Measurements from ENCODE around the gene CALM3.
A peak's percentile ranks its signal among the peaks of the same experiment; 100 is the strongest.

The CALM3 gene

GRCh38 chr19:46600384-46601317, 479 bp upstream of the CALM3 start:
- peak; percentile 96 for DNase-seq

DNA sequence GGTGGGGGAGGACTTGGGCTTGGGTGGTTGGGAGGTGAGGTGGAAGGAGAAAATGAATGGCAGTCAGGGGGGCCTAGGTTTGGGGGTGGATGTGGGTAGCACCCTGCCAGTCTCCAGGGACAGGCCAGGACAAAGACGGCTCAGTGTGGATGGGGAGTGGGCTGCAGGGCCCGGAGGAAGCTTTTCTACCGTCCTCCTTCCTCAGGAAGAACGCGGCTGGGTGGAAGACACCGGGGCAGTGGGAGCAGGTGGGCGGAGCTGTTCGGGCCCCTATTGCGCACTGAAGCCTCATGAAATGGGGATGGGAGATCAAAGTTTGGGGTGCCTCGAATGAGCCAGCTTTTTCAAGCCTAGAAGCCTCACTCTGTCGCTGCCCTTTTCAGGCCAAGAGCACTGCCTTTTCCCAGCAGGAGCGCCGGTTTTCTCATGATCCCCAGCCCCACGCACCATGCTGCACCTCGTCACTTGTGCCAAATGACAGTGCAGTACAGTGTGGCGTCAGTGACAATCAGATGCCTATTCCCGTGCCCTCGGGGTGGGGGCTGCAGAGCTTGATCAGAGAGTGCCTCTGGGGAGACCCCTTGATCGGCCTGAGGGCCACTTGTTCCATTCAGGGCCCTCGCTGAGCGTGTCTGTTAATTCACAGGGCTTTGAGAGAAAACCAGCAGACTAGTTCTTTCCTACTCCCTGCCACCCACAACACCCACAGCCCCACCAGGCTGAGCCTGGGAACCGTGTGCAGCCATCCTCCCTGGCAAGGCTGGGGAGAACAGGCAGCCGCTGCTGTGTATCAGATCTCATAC, 1.5 kb downstream of the CALM3 start:
- DNase-seq, result peak; percentile 58

DNA sequence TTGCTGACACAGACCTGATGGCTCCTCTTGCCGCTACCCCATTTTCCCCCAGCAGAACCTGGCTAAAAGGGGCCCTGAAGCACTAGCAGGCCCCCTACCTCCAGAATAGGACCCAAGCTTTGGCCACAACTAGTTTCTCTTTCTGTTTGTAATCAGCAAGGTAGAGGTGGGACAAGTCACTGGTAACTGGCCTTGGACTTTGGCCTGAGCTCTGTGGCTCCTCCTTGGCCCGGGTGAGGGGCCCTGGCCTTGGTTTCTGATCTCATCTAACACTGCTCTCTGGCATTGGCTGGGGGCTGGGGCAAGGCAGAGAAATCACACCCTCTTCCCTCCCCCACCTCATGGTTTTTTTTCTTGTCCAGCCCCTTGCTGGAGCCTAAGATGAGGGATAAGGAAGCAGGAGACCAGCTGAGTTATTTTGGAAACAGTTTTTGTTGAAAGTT, 2.1 kb downstream of the CALM3 start:
- no peak for DNase-seq

GRCh38 chr19:46603752-46604231, 2.7 kb downstream of the CALM3 start:
- no peak for DNase-seq

DNA sequence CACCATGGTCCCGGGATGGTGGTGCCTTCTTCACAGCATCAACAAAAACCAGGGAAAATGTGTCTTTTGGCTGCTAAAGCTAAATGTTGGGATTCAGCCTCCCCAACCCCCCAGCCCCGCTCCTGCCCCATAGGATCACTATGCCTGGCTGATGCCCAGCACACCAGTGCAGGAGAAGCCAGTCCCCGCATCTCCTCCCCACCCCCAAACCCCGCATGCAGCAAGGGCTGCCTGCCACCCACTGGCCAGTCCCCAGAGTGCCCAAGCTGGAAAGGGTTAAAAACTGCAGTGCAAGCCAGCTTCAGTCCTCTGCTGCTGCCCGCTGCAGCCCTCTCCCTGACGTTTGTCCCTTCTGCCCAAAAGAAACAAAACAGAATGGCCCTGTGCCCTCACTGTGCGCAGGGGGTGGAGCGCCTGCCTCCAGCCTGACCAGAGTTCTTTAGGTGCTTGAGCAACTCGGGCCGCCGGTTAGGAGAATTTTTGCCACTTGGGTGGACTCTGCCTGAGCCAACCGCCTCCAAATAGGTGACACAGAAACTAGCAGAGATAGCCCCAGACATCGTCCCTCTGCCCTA, 3.7 kb downstream of the CALM3 start:
- DNase-seq, result no peak

DNA sequence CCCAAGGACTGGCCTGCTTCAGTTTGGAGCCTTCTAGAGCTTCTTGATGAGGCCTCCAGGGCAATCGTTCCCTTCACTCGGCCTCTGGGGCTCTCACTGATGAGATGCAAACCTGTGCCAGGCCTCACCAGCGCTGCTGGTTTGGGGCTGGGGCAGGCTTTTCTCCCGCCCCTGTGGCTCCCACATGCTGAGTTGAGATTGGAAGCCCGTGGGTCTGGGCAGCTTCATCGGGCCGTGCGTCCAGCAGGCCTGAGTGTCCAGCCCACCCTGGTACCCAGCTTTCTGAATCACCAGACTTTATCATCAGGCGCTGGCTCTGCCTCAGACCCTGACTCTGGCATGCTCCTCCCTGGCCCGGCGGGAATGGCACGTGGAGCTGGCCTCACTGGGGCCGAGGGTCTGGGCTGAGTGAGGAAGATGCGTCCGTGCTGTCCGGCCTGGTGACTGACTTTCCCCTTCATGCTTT, 4.3 kb downstream of the CALM3 start:
- DNase-seq, result no peak

DNA sequence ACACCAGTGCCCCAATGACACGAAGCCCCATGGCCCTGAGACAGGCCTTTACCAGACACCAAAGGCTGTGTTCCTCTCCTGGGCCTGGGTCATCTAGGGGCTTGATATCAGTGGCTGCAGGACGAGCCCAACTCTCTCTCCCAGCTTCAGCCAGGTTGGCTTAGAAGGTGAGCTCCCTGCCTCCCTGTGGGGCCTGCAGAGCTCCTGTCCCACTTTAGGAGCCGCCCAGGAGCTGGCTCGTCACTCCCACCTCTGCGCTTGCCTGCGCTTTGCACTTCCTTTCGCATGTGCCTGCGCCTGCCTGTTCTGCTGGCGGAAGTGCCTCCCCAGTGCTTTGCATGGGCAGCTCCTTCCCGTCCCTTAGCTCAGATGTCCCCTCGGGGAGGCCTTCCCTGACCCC, 4.9 kb downstream of the CALM3 start:
- no peak for DNase-seq

GRCh38 chr19:46606681-46607447, 5.7 kb downstream of the CALM3 start:
- DNase-seq, result no peak

- no peak for DNase-seq
Measured at GRCh38 chr19:46607448-46607841, 6.3 kb downstream of the CALM3 start.

DNA sequence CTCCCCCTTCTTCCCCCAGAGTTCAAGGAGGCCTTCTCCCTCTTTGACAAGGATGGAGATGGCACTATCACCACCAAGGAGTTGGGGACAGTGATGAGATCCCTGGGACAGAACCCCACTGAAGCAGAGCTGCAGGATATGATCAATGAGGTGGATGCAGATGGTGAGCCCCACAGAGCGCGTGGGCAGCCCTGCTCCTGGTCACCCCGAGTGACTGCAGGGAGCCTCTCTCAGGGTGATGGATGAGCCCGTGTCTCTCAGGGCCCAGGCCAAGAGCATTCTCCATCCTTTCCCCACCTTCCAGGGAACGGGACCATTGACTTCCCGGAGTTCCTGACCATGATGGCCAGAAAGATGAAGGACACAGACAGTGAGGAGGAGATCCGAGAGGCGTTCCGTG, 7.0 kb downstream of the CALM3 start:
- DNase-seq, result no peak

- no peak for DNase-seq
Measured at GRCh38 chr19:46608581-46609345, 7.6 kb downstream of the CALM3 start.

DNA sequence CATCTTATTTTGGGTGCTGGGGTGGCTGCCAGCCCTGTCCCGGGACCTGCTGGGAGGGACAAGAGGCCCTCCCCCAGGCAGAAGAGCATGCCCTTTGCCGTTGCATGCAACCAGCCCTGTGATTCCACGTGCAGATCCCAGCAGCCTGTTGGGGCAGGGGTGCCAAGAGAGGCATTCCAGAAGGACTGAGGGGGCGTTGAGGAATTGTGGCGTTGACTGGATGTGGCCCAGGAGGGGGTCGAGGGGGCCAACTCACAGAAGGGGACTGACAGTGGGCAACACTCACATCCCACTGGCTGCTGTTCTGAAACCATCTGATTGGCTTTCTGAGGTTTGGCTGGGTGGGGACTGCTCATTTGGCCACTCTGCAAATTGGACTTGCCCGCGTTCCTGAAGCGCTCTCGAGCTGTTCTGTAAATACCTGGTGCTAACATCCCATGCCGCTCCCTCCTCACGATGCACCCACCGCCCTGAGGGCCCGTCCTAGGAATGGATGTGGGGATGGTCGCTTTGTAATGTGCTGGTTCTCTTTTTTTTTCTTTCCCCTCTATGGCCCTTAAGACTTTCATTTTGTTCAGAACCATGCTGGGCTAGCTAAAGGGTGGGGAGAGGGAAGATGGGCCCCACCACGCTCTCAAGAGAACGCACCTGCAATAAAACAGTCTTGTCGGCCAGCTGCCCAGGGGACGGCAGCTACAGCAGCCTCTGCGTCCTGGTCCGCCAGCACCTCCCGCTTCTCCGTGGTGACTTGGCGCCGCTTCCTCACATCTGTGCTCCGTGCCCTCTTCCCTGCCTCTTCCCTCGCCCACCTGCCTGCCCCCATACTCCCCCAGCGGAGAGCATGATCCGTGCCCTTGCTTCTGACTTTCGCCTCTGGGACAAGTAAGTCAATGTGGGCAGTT, 8.6 kb downstream of the CALM3 start:
- DNase-seq, result no peak

DNA sequence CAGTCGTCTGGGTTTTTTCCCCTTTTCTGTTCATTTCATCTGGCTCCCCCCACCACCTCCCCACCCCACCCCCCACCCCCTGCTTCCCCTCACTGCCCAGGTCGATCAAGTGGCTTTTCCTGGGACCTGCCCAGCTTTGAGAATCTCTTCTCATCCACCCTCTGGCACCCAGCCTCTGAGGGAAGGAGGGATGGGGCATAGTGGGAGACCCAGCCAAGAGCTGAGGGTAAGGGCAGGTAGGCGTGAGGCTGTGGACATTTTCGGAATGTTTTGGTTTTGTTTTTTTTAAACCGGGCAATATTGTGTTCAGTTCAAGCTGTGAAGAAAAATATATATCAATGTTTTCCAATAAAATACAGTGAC, 9.3 kb downstream of the CALM3 start:
- no peak for DNase-seq

- no peak for DNase-seq
Measured at GRCh38 chr19:46610851-46611770, 10.0 kb downstream of the CALM3 start.

DNA sequence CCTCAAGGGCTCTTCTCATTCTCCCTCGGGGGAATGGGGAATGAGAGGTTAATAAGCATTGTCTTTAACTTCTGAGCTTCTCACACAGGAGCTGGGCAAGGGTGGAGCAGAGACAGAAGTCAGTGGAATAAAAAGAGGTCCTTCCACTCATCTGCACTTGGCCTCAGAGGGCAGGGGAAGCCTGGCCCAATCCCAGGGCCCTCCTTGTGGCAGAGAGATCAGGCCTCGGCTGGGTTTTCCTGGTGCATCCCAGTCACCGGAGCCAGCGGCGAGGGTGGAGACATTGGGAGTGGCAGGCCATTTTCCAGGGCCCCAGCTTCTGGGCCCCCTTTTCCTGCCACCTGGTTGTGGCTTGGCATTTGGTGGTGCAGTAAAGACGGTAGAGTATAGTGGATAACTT, 10.6 kb downstream of the CALM3 start:
- DNase-seq, result no peak

GRCh38 chr19:46613525-46613924, 12.4 kb downstream of the CALM3 start:
- DNase-seq, result no peak

GRCh38 chr19:46614114-46614722, 13.1 kb downstream of the CALM3 start:
- DNase-seq, result peak; percentile 83

- DNase-seq, result no peak
Measured at GRCh38 chr19:46615966-46616365, 14.8 kb downstream of the CALM3 start.

Data from activated CD8-positive, alpha-beta memory T cell treated with anti-CD3 and anti-CD28 coated beads, Interleukin-2, amount 50 U/mL, for 4 hours (primary cell).